Stimulated activated CD8-positive, alpha-beta memory T cell treated with anti-CD3 and anti-CD28 coated beads, Interleukin-15, amount 100 ng/mL, for 48 hours (primary cell): ENCODE data around the gene ENPP4.
"Not testable (repeated sequence)": the region's sequence is repeated elsewhere in the genome, so short reads cannot be mapped to it uniquely, and the experiment has no call there.

Experiments used
- DNase-seq, 2 donors: peaks; one replicate each; pipeline ENCODE4 v3.0.0-alpha.2; 2020; ENCODE audit warnings: low read depth in 2 of 2

Gene ENPP4

GRCh38 chr6:46129629-46130511, at the start of gene ENPP4:
Gene ENPP4 (plus strand): TSS chr6:46129989. CDS start chr6:46139584, 9,595 bp downstream.
- peak; percentile 87 for DNase-seq

- no peak for DNase-seq
These were observed 49.7 kb upstream of the ENPP4 start for GRCh38 chr6:46080111-46080510.

GRCh38 chr6:46085688-46086087, 44.1 kb upstream of the ENPP4 start:
- DNase-seq = not testable (repeated sequence)

GRCh38 chr6:46090115-46091079, 39.4 kb upstream of the ENPP4 start:
- peak; percentile 15 to 34 for DNase-seq

- no peak for DNase-seq
These were observed 38.7 kb upstream of the ENPP4 start for GRCh38 chr6:46091080-46091478.

- no peak for DNase-seq
These were observed 34.5 kb upstream of the ENPP4 start for GRCh38 chr6:46095251-46095650.

GRCh38 chr6:46097366-46097765, 32.4 kb upstream of the ENPP4 start:
- DNase-seq = no peak

- DNase-seq = no peak
These were observed 31.1 kb upstream of the ENPP4 start for GRCh38 chr6:46098678-46099077.

GRCh38 chr6:46099952-46100351, 29.8 kb upstream of the ENPP4 start:
- DNase-seq = no peak

- no peak for DNase-seq
These were observed 27.7 kb upstream of the ENPP4 start for GRCh38 chr6:46102123-46102522.

GRCh38 chr6:46103441-46104115, 26.2 kb upstream of the ENPP4 start:
- no peak for DNase-seq

GRCh38 chr6:46104209-46104608, 25.6 kb upstream of the ENPP4 start:
- no peak for DNase-seq

- DNase-seq = no peak
These were observed 24.2 kb upstream of the ENPP4 start for GRCh38 chr6:46105568-46105967.

GRCh38 chr6:46113370-46113769, 16.4 kb upstream of the ENPP4 start:
- DNase-seq = no peak

- DNase-seq = no peak
These were observed 14.2 kb upstream of the ENPP4 start for GRCh38 chr6:46115634-46116033.

- DNase-seq = no peak
These were observed 13.5 kb upstream of the ENPP4 start for GRCh38 chr6:46116289-46116688.

GRCh38 chr6:46118157-46118556, 11.6 kb upstream of the ENPP4 start:
- DNase-seq = no peak

- DNase-seq = no peak
These were observed 11.0 kb upstream of the ENPP4 start for GRCh38 chr6:46118836-46119235.

GRCh38 chr6:46119679-46120078, 10.1 kb upstream of the ENPP4 start:
- DNase-seq = not testable (repeated sequence)

GRCh38 chr6:46128476-46128875, 1.3 kb upstream of the ENPP4 start:
- DNase-seq = no peak

- no peak for DNase-seq
These were observed 529 bp upstream of the ENPP4 start for GRCh38 chr6:46129291-46129628.

- DNase-seq = no peak
These were observed 877 bp downstream of the ENPP4 start for GRCh38 chr6:46130666-46131065.
